HCT116 (cell line): ENCODE data around the gene FRAS1. TPM values are rescaled to one million over a fixed set of nuclear protein-coding genes. Genes with fewer than 3 reads are reported as not detected.

Source experiments
- ATAC-seq: fragments of 200-7000 bp; cut with Tn5 transposase; 2 replicates; pipeline ENCODE4 v1.9.1; 2020; ENCODE audit warnings: mild to moderate bottlenecking, moderate library complexity
- BruUV-seq: library from RNA; stranded (reverse); fragments of 400-500 nt; replicated peaks from 2 replicates; lab custom pipeline; 2021; lab: Mats Ljungman, UMichigan
- CTCF ChIA-PET: fragments of 300-600 bp; sonication (Branson Sonifier 250); formaldehyde crosslinking; loops from one replicate; lab custom pipeline; 2021; ENCODE audit warnings: antibody characterized with exemption; lab: Charles Lee
- POLR2A ChIA-PET: fragments of 300-600, 350-600 bp; sonication (Branson Sonifier 250); formaldehyde crosslinking; loops from one replicate; lab custom pipeline; 2021; ENCODE audit warnings: antibody characterized with exemption; lab: Charles Lee
- RAD21 ChIA-PET, 2 experiments: fragments of 300-600 bp; sonication (Branson Sonifier 250); formaldehyde crosslinking; loops; one replicate each; lab custom pipeline; 2023; ENCODE audit warnings: low total read pairs in 2 of 2; ENCODE audit not compliant: uncharacterized antibody in 2 of 2, unreplicated experiment in 2 of 2, low non-redundant PET in 1 of 2; lab: Charles Lee
- DNase-seq: peaks from one replicate; pipeline ENCODE4 v3.0.0-alpha.2; 2010; ENCODE audit warnings: low read depth, low spot score
- H2AFZ ChIP-seq: fragments of 200-600 bp; shearing (Covaris generic), sonication (generic); 2 replicates; pipeline ENCODE4 v1.6.1; 2017; ENCODE audit warnings: low read depth, mixed run types, mixed read lengths, antibody characterized with exemption, low read length; ENCODE audit not compliant: poor library complexity, severe bottlenecking
- H3K27ac ChIP-seq: 2 replicates; pipeline ENCODE4 v1.5.1; 2012; ENCODE audit warnings: low read depth, low read length
- H3K27me3 ChIP-seq: fragments of 200-600 bp; sonication (generic); 2 replicates; pipeline ENCODE4 v1.6.1; 2016; ENCODE audit warnings: mixed run types, low read length, mixed read lengths; ENCODE audit not compliant: insufficient read depth
- H3K36me3 ChIP-seq, 2 experiments: fragments of 200-500 bp in 1 of 2; fragments of 200-600 bp in 1 of 2; sonication (Bioruptor generic) in 1 of 2; sonication (generic) in 1 of 2; 2 replicates each; pipeline versions ENCODE4 v1.5.1 to v1.6.1; 2014 to 2016; ENCODE audit warnings: low read length in 2 of 2, inconsistent platforms in 1 of 2, mixed read lengths in 1 of 2, mixed run types in 1 of 2; ENCODE audit not compliant: insufficient read depth in 2 of 2, control insufficient read depth in 1 of 2
- H3K4me1 ChIP-seq, 2 experiments: fragments of 200-600 bp in 1 of 2; sonication (generic) in 1 of 2; 2 replicates each; pipeline versions ENCODE4 v1.5.1 to v1.6.1; 2012 to 2017; ENCODE audit warnings: low read length in 2 of 2, inconsistent platforms in 1 of 2, mild to moderate bottlenecking in 1 of 2, mixed read lengths in 1 of 2, mixed run types in 1 of 2, moderate library complexity in 1 of 2; ENCODE audit not compliant: insufficient read depth in 2 of 2, control insufficient read depth in 1 of 2
- H3K4me2 ChIP-seq: fragments of 200-600 bp; sonication (generic); 2 replicates; pipeline ENCODE4 v1.6.1; 2017; ENCODE audit warnings: mixed run types, low read length, mixed read lengths
- H3K4me3 ChIP-seq, 2 experiments: fragments of 200-600 bp in 1 of 2; sonication (generic) in 1 of 2; replicated peaks in 1 of 2; 2 replicates each; pipeline ENCODE4 v1.5.1; 2011 to 2016; ENCODE audit warnings: low read length in 2 of 2, control low read depth in 1 of 2, low read depth in 1 of 2, mild to moderate bottlenecking in 1 of 2, mixed read lengths in 1 of 2, mixed run types in 1 of 2
- H3K79me2 ChIP-seq: fragments of 200-600 bp; sonication (generic); 2 replicates; pipeline ENCODE4 v1.6.1; 2017; ENCODE audit warnings: mild to moderate bottlenecking, mixed run types, low read length, moderate library complexity, mixed read lengths; ENCODE audit not compliant: insufficient read depth
- H3K9ac ChIP-seq: fragments of 200-600 bp; sonication (generic); 2 replicates; pipeline ENCODE4 v1.6.1; 2016; ENCODE audit warnings: low read length, mixed read lengths
- H3K9me2 ChIP-seq: fragments of 200-600 bp; sonication (generic), shearing (Covaris generic); 2 replicates; pipeline ENCODE4 v1.6.1; 2017; ENCODE audit warnings: mixed run types, mild to moderate bottlenecking, moderate library complexity; ENCODE audit not compliant: insufficient read depth
- H3K9me3 ChIP-seq, 2 experiments: fragments of 200-500 bp in 1 of 2; fragments of 200-600 bp in 1 of 2; sonication (Bioruptor generic) in 1 of 2; sonication (generic) in 1 of 2; 2 replicates each; pipeline ENCODE4 v1.6.1; 2014 to 2017; ENCODE audit warnings: low read length in 2 of 2, mixed read lengths in 2 of 2, inconsistent platforms in 1 of 2, low read depth in 1 of 2, mild to moderate bottlenecking in 1 of 2, mixed run types in 1 of 2, moderate library complexity in 1 of 2; ENCODE audit not compliant: control insufficient read depth in 1 of 2, insufficient read depth in 1 of 2
- H4K20me1 ChIP-seq: fragments of 200-600 bp; sonication (generic), shearing (Covaris generic); 2 replicates; pipeline ENCODE4 v1.6.1; 2017; ENCODE audit warnings: mixed run types, mild to moderate bottlenecking, moderate library complexity; ENCODE audit not compliant: insufficient read depth
- ATF3 ChIP-seq: IDR thresholded peaks from 2 replicates; pipeline ENCODE4 v1.6.1; 2012
- CBX3 ChIP-seq: IDR thresholded peaks from 2 replicates; pipeline ENCODE4 v1.6.1; 2012; ENCODE audit warnings: low read depth
- CEBPB ChIP-seq: IDR thresholded peaks from 2 replicates; pipeline ENCODE4 v1.6.1; 2012; ENCODE audit warnings: low read depth
- ELF1 ChIP-seq: IDR thresholded peaks from 2 replicates; pipeline ENCODE4 v1.6.1; 2012; ENCODE audit warnings: low read depth, borderline replicate concordance
- EZH2phosphoT487 ChIP-seq: fragments of 200-600 bp; IDR thresholded peaks from 2 replicates; pipeline ENCODE4 v1.6.1; 2018; ENCODE audit warnings: antibody characterized with exemption, borderline replicate concordance
- FOSL1 ChIP-seq: IDR thresholded peaks from 2 replicates; pipeline ENCODE4 v1.6.1; 2012; ENCODE audit warnings: low read depth
- POLR2AphosphoS5 ChIP-seq: IDR thresholded peaks from 2 replicates; pipeline ENCODE4 v1.6.1; 2011; ENCODE audit warnings: mild to moderate bottlenecking, low read depth, low read length, moderate library complexity
- RAD21 ChIP-seq: IDR thresholded peaks from 2 replicates; pipeline ENCODE4 v1.6.1; 2012; ENCODE audit warnings: low read depth, mild to moderate bottlenecking
- SIN3A ChIP-seq: IDR thresholded peaks from 2 replicates; pipeline ENCODE4 v1.6.1; 2012; ENCODE audit warnings: low read depth
- SRF ChIP-seq: IDR thresholded peaks from 2 replicates; pipeline ENCODE4 v1.6.1; 2012; ENCODE audit warnings: low read depth
- ZBTB33 ChIP-seq: IDR thresholded peaks from 2 replicates; pipeline ENCODE4 v1.6.1; 2011; ENCODE audit warnings: mild to moderate bottlenecking, low read length, moderate library complexity; ENCODE audit not compliant: insufficient replicate concordance; ENCODE audit errors: extremely low read depth
- ZFX ChIP-seq: fragments of 450-650 bp; IDR thresholded peaks from 2 replicates; pipeline ENCODE4 v1.6.1; 2017
- ZNF274 ChIP-seq: fragments of 200-500 bp; sonication (Bioruptor generic); IDR thresholded peaks from 2 replicates; pipeline ENCODE4 v1.6.1; 2014; ENCODE audit warnings: mild to moderate bottlenecking, low read depth, low read length, inconsistent platforms
- intact Hi-C: fragments of 100-400 bp; cut with micrococcal nuclease; formaldehyde crosslinking; loops from 2 replicates; pipeline ENCODE4 v1.10.0; 2022
- total RNA-seq: library from RNA; stranded (reverse); gene quantifications from one replicate; pipeline ENCODE4 v1.2.1, GENCODE V29; 2021; ENCODE audit not compliant: unreplicated experiment
- TF ChIP-seq, protein P1 (sequence below): IDR thresholded peaks from 2 replicates; pipeline ENCODE4 v1.6.1; 2012

The FRAS1 gene
- total RNA-seq, 1 experiment from 2014 or later, result 33.5 TPM

GRCh38 chr4:78150543-78150864 lies 93.4 kb downstream of the FRAS1 start:
- RAD21 ChIA-PET, result no interaction called here
- no peak overlapping the region for H2AFZ ChIP-seq
- no peak for DNase-seq
- intact Hi-C loops, result no loop called here
- no peaks in the 10 kb centered on the region for H3K27me3 ChIP-seq
- H3K9ac ChIP-seq, result no peak overlapping the region
- no peak overlapping the region for H3K4me3 ChIP-seq
- no peaks in the 10 kb centered on the region for H3K36me3 ChIP-seq
- TF ChIP-seq ELF1 (no peak), SRF (no peak), ZFX (no peak), CBX3 (no peak), POLR2AphosphoS5 (no peak), ZNF274 (no peak), EZH2phosphoT487 (no peak), RAD21 (no peak), ZBTB33 (no peak), FOSL1 (no peak), SIN3A (no peak), ATF3 (no peak), CEBPB (no peak)
- TF ChIP-seq, protein P1, sequence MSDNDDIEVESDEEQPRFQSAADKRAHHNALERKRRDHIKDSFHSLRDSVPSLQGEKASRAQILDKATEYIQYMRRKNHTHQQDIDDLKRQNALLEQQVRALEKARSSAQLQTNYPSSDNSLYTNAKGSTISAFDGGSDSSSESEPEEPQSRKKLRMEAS, result no peak
- TF ChIP-seq, all 23 proteins: peak for 0
- no TSS peak for BruUV-seq
- POLR2A ChIA-PET, result no interaction called here
- Histone ChIP-seq H3K9me3 (no peaks in the 10 kb centered on the region), H3K27ac (no peak overlapping the region), H3K4me1 (no peaks in the 10 kb centered on the region), H4K20me1 (no peaks in the 10 kb centered on the region), H3K4me2 (no peak overlapping the region), H3K9me2 (no peaks in the 10 kb centered on the region), H3K79me2 (peaks cover 6% of the 10 kb centered on the region; the same call in 1 of the 2 replicates)
- CTCF ChIA-PET, result no interaction called here
- no peak for ATAC-seq
